ENCODE results near the gene SLC38A11.
"Not testable (repeated sequence)": the region's sequence is repeated elsewhere in the genome, so short reads cannot be mapped to it uniquely, and the experiment has no call there.

The SLC38A11 gene, protein sequence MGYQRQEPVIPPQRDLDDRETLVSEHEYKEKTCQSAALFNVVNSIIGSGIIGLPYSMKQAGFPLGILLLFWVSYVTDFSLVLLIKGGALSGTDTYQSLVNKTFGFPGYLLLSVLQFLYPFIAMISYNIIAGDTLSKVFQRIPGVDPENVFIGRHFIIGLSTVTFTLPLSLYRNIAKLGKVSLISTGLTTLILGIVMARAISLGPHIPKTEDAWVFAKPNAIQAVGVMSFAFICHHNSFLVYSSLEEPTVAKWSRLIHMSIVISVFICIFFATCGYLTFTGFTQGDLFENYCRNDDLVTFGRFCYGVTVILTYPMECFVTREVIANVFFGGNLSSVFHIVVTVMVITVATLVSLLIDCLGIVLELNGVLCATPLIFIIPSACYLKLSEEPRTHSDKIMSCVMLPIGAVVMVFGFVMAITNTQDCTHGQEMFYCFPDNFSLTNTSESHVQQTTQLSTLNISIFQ

GRCh38 chr2:164954954-164955701, at the start of gene SLC38A11:
Gene SLC38A11 (minus strand): TSS chr2:164955525. CDS start chr2:164955247, 278 bp downstream.
- peak; percentile 17; the same call in 1 of the 2 replicates for TF ChIP-seq CTCF (conservative IDR thresholded peaks at IDR 0.05; ENCODE audit: low read length)
- H3K4me3 ChIP-seq (ENCODE audit: low read length) = peak within 1 kb of the TSS; percentile 54
- DNase-seq (ENCODE audit: low read depth) = peak; percentile 5

DNA sequence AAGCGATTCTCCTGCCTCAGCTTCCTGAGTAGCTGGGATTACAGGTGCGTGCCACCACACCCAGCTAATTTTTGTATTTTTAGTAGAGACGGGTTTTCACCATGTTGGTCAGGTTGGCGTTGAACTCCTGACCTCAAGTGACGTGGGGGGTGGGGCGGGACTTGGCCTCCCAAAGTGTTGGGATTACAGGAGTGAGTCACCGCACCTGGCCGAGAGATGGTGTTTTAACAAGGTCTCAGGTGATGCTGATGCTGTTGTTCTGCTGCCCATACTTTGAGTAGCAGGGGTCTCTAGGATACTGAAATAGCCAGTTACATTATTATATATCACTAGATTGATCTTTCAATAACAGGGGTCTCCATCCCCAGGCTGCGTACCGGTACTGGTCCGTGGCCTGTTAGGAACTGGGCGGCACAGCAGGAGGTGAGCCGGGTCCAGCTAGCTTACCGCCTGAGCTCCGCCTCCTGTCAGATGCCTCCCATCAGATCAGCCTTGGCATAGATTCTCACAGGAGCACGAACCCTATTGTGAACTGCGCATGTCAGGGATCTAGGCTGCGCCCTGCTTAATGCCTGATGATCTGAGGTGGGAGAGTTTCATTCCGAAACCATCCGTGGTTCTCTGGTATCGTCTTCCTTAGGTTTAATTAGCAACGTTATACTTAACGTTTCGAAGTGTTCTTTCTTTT, 48.3 kb upstream of the SLC38A11 start:
- no peak for TF ChIP-seq CTCF (conservative IDR thresholded peaks at IDR 0.05; ENCODE audit: low read length)
- no peak for DNase-seq (ENCODE audit: low read depth)
- H3K4me3 ChIP-seq (ENCODE audit: low read length) = no peak overlapping the region

DNA sequence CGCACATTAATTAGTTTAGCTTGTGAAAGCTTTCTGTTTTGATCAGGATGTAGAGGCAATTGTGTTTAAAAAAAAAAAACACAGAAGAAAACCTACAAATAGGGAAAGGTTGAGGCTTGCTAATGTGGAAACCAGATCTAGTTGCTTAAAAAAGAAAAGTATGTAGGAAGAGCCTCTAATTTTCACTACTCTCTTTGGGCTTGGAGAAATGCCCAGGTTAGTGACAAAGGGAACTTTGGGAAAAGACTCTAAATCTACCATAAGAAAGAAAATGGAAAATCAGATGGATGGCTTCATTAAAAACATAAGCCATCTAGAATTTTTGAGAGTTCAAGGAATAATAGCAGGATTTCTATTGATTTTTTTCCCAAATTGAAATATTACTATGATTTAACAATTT, 47.3 kb upstream of the SLC38A11 start:
- DNase-seq (ENCODE audit: low read depth) = no peak
- H3K4me3 ChIP-seq (ENCODE audit: low read length) = no peak overlapping the region
- no peak for TF ChIP-seq CTCF (conservative IDR thresholded peaks at IDR 0.05; ENCODE audit: low read length)

DNA sequence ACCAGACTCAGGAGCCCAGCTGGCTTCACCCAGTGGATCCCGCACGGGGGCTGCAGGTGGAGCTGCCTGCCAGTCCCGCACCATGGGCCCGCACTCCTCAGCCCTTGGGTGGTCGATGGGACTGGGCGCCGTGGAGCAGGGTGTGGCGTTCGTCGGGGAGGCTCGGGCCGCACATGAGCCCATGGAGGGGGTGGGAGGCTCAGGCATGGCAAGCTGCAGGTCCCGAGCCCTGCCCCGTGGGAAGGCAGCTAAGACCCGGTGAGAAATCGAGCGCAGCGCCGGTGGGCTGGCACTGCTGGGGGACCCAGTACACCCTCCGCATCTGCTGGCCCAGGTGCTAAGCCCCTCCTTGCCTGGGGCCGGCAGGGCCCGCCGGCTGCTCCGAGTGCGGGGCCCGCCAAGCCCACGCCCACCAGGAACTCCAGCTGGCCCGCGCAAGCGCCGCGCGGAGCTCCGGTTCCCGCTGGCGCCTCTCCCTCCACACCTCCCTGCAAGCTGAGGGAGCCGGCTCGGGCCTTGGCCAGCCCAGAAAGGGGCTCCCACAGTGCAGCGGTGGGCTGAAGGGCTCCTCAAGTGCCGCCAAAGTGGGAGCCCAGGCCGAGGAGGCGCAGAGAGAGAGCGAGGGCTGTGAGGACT, 39.5 kb upstream of the SLC38A11 start:
- H3K4me3 ChIP-seq (ENCODE audit: low read length); DNase-seq (ENCODE audit: low read depth): not testable (repeated sequence)

DNA sequence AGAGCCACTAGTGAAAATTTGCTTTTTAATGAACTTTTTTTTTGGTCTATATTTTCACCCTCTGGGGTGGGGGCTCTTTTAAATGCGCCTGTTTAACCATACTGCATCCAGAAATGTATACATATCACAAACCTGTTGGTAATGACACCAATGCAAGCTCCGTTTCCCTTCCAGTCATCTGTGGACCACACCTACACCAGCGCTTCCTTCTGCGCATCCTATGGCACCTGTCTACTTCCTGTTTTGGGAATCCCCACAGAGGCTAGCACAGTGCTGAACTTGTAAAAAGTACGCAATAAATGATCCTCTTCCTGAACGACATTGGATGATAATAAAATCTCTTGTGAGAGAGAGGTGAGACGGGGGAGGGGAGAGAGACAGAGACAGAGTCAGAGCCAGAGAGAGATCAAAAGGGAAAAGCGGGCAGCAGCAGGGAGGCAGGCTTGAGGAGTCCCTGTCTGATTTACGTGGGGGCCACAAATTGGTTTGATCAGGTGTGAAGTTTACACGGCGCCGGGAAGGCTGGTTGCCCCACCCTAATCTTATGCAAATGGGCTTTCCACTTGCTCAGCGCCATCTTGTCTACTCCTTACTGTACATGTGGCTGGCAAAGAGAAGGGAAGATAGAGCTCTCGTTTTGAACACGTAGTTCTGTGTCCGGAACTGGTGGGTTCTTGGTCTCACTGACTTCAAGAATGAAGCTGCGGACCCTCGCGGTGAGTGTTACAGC, 38.1 kb upstream of the SLC38A11 start:
- DNase-seq (ENCODE audit: low read depth) = no peak
- H3K4me3 ChIP-seq (ENCODE audit: low read length) = no peak overlapping the region

DNA sequence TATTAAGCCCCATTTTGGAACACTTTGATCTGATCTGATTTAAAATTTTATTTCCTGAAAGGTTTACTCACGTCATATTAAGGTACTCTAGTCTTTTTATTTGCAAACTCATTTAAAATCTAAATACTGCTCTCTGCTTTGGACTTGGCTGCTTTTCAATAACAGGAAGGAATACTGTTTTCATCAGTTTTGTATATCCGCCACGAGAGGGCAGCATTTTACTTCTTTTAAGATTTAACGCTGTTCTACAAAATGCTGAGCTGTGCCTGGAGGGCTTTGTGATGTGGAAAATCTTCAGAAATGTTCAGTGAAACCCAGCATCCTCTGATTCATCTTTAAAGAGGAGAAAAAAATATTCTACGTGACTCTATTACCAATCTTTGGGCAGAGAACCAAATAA, 37.5 kb upstream of the SLC38A11 start:
- peak; percentile 56 for TF ChIP-seq CTCF (conservative IDR thresholded peaks at IDR 0.05; ENCODE audit: low read length)
- no peak overlapping the region for H3K4me3 ChIP-seq (ENCODE audit: low read length)
- DNase-seq (ENCODE audit: low read depth) = peak; percentile 86

More for the DNA sequence above, 38.1 kb upstream of the SLC38A11 start:
- no peak for TF ChIP-seq CTCF (conservative IDR thresholded peaks at IDR 0.05; ENCODE audit: low read length)

DNA sequence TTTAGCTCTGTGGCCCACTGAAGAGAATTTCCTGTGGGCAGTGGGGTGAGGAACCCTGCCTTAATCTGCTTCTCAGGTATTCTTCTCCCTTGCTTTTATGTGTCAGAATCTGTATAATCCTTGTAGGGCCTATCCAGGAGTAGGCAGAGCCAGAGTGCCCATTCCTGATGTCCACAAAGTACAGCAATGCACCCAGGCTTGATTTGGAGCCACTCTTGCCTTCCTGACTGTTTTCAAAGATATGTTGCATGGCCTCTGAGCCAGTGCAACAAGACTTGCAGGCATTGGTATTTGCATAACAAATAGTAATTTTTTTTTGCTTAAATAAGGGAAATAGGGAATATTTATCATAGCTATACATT, 36.7 kb upstream of the SLC38A11 start:
- DNase-seq (ENCODE audit: low read depth); H3K4me3 ChIP-seq (ENCODE audit: low read length): not testable (repeated sequence)

GRCh38 chr2:164991361-164992092, 36.2 kb upstream of the SLC38A11 start:
- H3K4me3 ChIP-seq (ENCODE audit: low read length) = not testable (repeated sequence)
- peak; percentile 66 for DNase-seq (ENCODE audit: low read depth)

DNA sequence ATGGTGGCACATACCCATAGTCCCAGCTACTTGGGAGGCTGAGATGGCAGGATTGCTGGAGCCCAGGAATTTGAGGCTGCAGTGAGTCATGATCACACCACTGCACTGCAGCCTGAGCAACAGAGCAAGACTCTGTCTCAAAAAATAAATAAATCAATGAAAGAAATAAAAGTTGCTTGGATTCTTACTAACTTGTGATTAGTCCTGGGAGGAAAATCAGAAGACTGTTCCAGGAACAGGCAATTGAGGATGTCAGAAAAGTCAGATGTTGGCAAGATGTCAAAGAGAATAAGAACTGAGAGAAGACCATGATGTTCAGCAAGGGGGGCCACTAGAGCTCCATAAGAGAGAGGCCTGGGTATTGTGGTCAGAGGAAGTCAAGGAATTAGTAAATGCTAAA, 35.6 kb upstream of the SLC38A11 start:
- DNase-seq (ENCODE audit: low read depth) = peak; percentile 66

GRCh38 chr2:164988805-164989204, 33.5 kb upstream of the SLC38A11 start:
- DNase-seq (ENCODE audit: low read depth); H3K4me3 ChIP-seq (ENCODE audit: low read length): not testable (repeated sequence)

More for the DNA sequence above, 35.6 kb upstream of the SLC38A11 start:
- H3K4me3 ChIP-seq (ENCODE audit: low read length) = not testable (repeated sequence)

DNA sequence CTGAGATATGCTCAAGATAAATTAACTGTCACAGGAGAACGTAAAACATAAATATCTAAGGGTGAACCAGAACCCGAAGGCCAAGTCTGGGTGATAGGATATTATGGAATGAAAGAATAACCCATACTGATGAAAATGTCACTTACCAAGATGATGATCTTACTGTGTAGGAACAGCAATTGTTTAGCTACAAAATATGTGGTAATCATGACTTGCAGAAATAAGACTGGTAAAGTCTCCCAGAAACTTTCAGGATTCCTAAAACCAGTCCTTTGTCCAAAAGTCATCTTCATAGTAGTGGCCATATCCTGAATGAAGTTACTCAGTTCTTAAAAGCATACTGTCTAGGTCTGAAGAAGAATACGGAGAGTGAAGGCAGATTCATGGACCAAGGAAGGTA, 30.7 kb upstream of the SLC38A11 start:
- H3K4me3 ChIP-seq (ENCODE audit: low read length); DNase-seq (ENCODE audit: low read depth): not testable (repeated sequence)

Data from AG10803 (cell line).